WTC11 (cell line): Measurements from ENCODE around the gene PCDHGC4. TPM values are rescaled to one million over a fixed set of nuclear protein-coding genes. Genes with fewer than 3 reads are reported as not detected.

Experiments
- ATAC-seq: fragments of 200-7000 bp; cut with Tn5 transposase; 2 replicates; pipeline ENCODE4 v1.10.0; 2021; ENCODE audit warnings: mild to moderate bottlenecking, moderate library complexity
- CTCF ChIA-PET: fragments of 300-600 bp; sonication (Branson Sonifier 250); formaldehyde crosslinking; loops from one replicate; lab custom pipeline; 2021; ENCODE audit warnings: antibody characterized with exemption; lab: Charles Lee
- POLR2A ChIA-PET: fragments of 350-600 bp; sonication (Branson Sonifier 250); formaldehyde crosslinking; loops from one replicate; lab custom pipeline; 2021; ENCODE audit warnings: antibody characterized with exemption; lab: Charles Lee
- DNase-seq: peaks from one replicate; pipeline ENCODE4 v3.0.0; 2021; ENCODE audit warnings: low spot score
- H3K27ac Mint-ChIP-seq: 2 replicates; pipeline ENCODE4 v1.8.0; 2021; ENCODE audit warnings: mixed read lengths
- H3K27me3 Mint-ChIP-seq: 2 replicates; pipeline ENCODE4 v1.8.0; 2021; ENCODE audit warnings: low read depth, mild to moderate bottlenecking, moderate library complexity, mixed read lengths
- H3K36me3 Mint-ChIP-seq: 2 replicates; pipeline ENCODE4 v1.8.0; 2021; ENCODE audit warnings: mixed read lengths
- H3K4me1 Mint-ChIP-seq: 2 replicates; pipeline ENCODE4 v1.8.0; 2022; ENCODE audit warnings: mixed read lengths
- H3K4me3 Mint-ChIP-seq: 2 replicates; pipeline ENCODE4 v1.8.0; 2021; ENCODE audit warnings: mild to moderate bottlenecking, moderate library complexity, mixed read lengths
- H3K9me3 Mint-ChIP-seq: 2 replicates; pipeline ENCODE4 v1.8.0; 2021; ENCODE audit warnings: mixed read lengths
- AFF4 ChIP-seq: sonication (generic); formaldehyde crosslinking; IDR thresholded peaks from 2 replicates; pipeline ENCODE4 v1.8.1; 2023; ENCODE audit warnings: mild to moderate bottlenecking, missing genetic modification reagents, borderline replicate concordance
- CDX4 ChIP-seq: fragments of 250-450 bp; sonication (Bioruptor Pico); IDR thresholded peaks from 2 replicates; pipeline ENCODE4 v1.9.0; 2021; ENCODE audit warnings: moderate library complexity, mild to moderate bottlenecking, inconsistent platforms, borderline replicate concordance
- ELF4 ChIP-seq: sonication (generic); formaldehyde crosslinking; IDR thresholded peaks from 2 replicates; pipeline ENCODE4 v1.8.1; 2022; ENCODE audit warnings: low read depth, mild to moderate bottlenecking, moderate library complexity, missing genetic modification reagents
- EMX1 ChIP-seq: fragments of 250-450 bp; sonication (Bioruptor Pico); IDR thresholded peaks from 2 replicates; pipeline ENCODE4 v1.8.0; 2021; ENCODE audit warnings: mild to moderate bottlenecking
- ESRRA ChIP-seq: sonication (generic); formaldehyde crosslinking; IDR thresholded peaks from 2 replicates; pipeline ENCODE4 v1.8.1; 2022; ENCODE audit warnings: mild to moderate bottlenecking, missing genetic modification reagents, borderline replicate concordance
- FOXK1 ChIP-seq: sonication (generic); formaldehyde crosslinking; IDR thresholded peaks from 2 replicates; pipeline ENCODE4 v1.8.0; 2022; ENCODE audit warnings: mild to moderate bottlenecking, moderate library complexity, missing genetic modification reagents
- GABPB1 ChIP-seq: sonication (generic); formaldehyde crosslinking; IDR thresholded peaks from 2 replicates; pipeline ENCODE4 v1.8.1; 2023; ENCODE audit warnings: mild to moderate bottlenecking, missing genetic modification reagents
- IRF2 ChIP-seq: sonication (generic); formaldehyde crosslinking; IDR thresholded peaks from 2 replicates; pipeline ENCODE4 v1.8.0; 2022; ENCODE audit warnings: low read depth, missing genetic modification reagents, borderline replicate concordance
- KAT7 ChIP-seq: sonication (generic); formaldehyde crosslinking; IDR thresholded peaks from 2 replicates; pipeline ENCODE4 v1.8.1; 2023; ENCODE audit warnings: missing genetic modification reagents, mild to moderate bottlenecking, borderline replicate concordance
- NR2C2 ChIP-seq: sonication (generic); formaldehyde crosslinking; IDR thresholded peaks from 2 replicates; pipeline ENCODE4 v1.8.0; 2022; ENCODE audit warnings: mild to moderate bottlenecking, missing genetic modification reagents
- NR3C1 ChIP-seq: sonication (generic); formaldehyde crosslinking; conservative IDR thresholded peaks from 2 replicates; pipeline ENCODE4 v1.8.1; 2023; ENCODE audit warnings: low read depth, mild to moderate bottlenecking, missing genetic modification reagents
- RORB ChIP-seq: fragments of 250-450 bp; sonication (Bioruptor Pico); IDR thresholded peaks from 2 replicates; pipeline ENCODE4 v1.9.0; 2021; ENCODE audit warnings: mild to moderate bottlenecking
- SOX15 ChIP-seq: fragments of 250-450 bp; sonication (Bioruptor Pico); IDR thresholded peaks from 2 replicates; pipeline ENCODE4 v1.9.0; 2021; ENCODE audit warnings: mild to moderate bottlenecking
- SP1 ChIP-seq: sonication (generic); formaldehyde crosslinking; conservative IDR thresholded peaks from 2 replicates; pipeline ENCODE4 v1.8.1; 2022; ENCODE audit warnings: missing genetic modification reagents
- TEAD1 ChIP-seq: sonication (generic); formaldehyde crosslinking; IDR thresholded peaks from 2 replicates; pipeline ENCODE4 v1.8.0; 2022; ENCODE audit warnings: mild to moderate bottlenecking, missing genetic modification reagents
- TEAD4 ChIP-seq: sonication (generic); formaldehyde crosslinking; IDR thresholded peaks from 2 replicates; pipeline ENCODE4 v1.8.0; 2022; ENCODE audit warnings: mild to moderate bottlenecking, missing genetic modification reagents
- TP53 ChIP-seq: sonication (generic); formaldehyde crosslinking; IDR thresholded peaks from 2 replicates; pipeline ENCODE4 v1.8.1; 2023; ENCODE audit warnings: mild to moderate bottlenecking, missing genetic modification reagents
- ZBTB21 ChIP-seq: sonication (generic); formaldehyde crosslinking; IDR thresholded peaks from 2 replicates; pipeline ENCODE4 v1.8.1; 2023; ENCODE audit warnings: mild to moderate bottlenecking, missing genetic modification reagents, borderline replicate concordance
- ZNF121 ChIP-seq: sonication (generic); formaldehyde crosslinking; IDR thresholded peaks from 2 replicates; pipeline ENCODE4 v1.8.0; 2023; ENCODE audit warnings: missing genetic modification reagents
- ZNF138 ChIP-seq: sonication (generic); formaldehyde crosslinking; conservative IDR thresholded peaks from 2 replicates; pipeline ENCODE4 v1.8.1; 2022; ENCODE audit warnings: mild to moderate bottlenecking, moderate library complexity, missing genetic modification reagents
- ZNF317 ChIP-seq: sonication (generic); formaldehyde crosslinking; IDR thresholded peaks from 2 replicates; pipeline ENCODE4 v1.8.1; 2023; ENCODE audit warnings: low read depth, mild to moderate bottlenecking, moderate library complexity, missing genetic modification reagents, borderline replicate concordance
- ZNF423 ChIP-seq: fragments of 250-450 bp; sonication (Bioruptor Pico); IDR thresholded peaks from 2 replicates; pipeline ENCODE4 v2.1.2; 2022; ENCODE audit warnings: mild to moderate bottlenecking, moderate library complexity
- total RNA-seq: library from RNA; stranded (reverse); gene quantifications from 3 replicates; pipeline ENCODE4 v1.2.3, GENCODE V29; 2021
- TF ChIP-seq, protein P1 (sequence below): fragments of 200-600 bp; IDR thresholded peaks from 2 replicates; pipeline ENCODE4 v1.8.0; 2022; ENCODE audit warnings: antibody characterized with exemption
- TF ChIP-seq, protein P2 (sequence below): fragments of 250-450 bp; sonication (Bioruptor Pico); IDR thresholded peaks from 2 replicates; pipeline ENCODE4 v1.9.0; 2021; ENCODE audit warnings: mild to moderate bottlenecking

PCDHGC4 gene
- total RNA-seq, 1 experiment from 2014 or later, result 6.1 TPM

DNA sequence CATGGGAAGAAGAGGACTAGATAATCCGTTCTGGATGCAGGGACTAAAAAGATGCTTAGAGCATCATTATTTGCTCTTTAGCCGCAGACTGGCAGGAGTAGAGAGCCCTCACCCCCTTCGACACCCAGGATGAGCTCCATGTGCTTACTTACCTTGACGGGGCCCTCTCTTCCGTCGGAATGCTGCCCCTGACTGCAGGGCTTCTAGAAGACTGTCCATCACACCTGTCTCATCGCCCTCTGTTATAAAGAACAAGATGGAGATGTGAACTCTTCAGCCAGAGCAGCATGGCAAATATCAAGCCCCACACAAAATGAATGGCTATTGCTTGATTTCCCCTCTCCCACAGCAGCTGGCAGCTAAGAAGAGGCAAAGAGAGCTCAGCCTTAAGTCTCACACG is 39.2 kb downstream of the PCDHGC4 start:
- H3K4me3 Mint-ChIP-seq, result no peak overlapping the region
- no peak for DNase-seq
- CTCF ChIA-PET, result interaction anchor here (0.6 to 4.0 kb wide), 63 partner anchors 10 to 429 kb away, joined by 3 to 103 read pairs (median 6); partner anchors contain the start of genes PCDHB11, PCDHB13, PCDHB14 and PCDHB15
- POLR2A ChIA-PET, result interaction anchor here (1.0 to 1.8 kb wide), 4 partner anchors 11 to 111 kb away, joined by 3 to 9 read pairs (median 3); partner anchors contain the start of genes PCDHGA10 and PCDHGC4
- H3K27me3 Mint-ChIP-seq, result no peaks in the 10 kb centered on the region
- peaks cover 63% of the 10 kb centered on the region for H3K36me3 Mint-ChIP-seq
- TF ChIP-seq SP1 (CRISPR knock-in tag) (no peak), ZNF423 (CRISPR knock-in tag) (no peak), CDX4 (CRISPR knock-in tag) (no peak), IRF2 (CRISPR knock-in tag) (no peak), TEAD4 (CRISPR knock-in tag) (no peak), EMX1 (CRISPR knock-in tag) (no peak), FOXK1 (CRISPR knock-in tag) (no peak), RORB (CRISPR knock-in tag) (no peak), GABPB1 (no peak), NR2C2 (CRISPR knock-in tag) (no peak), KAT7 (CRISPR knock-in tag) (no peak), ESRRA (CRISPR knock-in tag) (no peak), ZNF138 (CRISPR knock-in tag) (no peak), SOX15 (CRISPR knock-in tag) (no peak)
- TF ChIP-seq, protein P1, sequence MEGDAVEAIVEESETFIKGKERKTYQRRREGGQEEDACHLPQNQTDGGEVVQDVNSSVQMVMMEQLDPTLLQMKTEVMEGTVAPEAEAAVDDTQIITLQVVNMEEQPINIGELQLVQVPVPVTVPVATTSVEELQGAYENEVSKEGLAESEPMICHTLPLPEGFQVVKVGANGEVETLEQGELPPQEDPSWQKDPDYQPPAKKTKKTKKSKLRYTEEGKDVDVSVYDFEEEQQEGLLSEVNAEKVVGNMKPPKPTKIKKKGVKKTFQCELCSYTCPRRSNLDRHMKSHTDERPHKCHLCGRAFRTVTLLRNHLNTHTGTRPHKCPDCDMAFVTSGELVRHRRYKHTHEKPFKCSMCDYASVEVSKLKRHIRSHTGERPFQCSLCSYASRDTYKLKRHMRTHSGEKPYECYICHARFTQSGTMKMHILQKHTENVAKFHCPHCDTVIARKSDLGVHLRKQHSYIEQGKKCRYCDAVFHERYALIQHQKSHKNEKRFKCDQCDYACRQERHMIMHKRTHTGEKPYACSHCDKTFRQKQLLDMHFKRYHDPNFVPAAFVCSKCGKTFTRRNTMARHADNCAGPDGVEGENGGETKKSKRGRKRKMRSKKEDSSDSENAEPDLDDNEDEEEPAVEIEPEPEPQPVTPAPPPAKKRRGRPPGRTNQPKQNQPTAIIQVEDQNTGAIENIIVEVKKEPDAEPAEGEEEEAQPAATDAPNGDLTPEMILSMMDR, result no peak
- TF ChIP-seq, protein P2, sequence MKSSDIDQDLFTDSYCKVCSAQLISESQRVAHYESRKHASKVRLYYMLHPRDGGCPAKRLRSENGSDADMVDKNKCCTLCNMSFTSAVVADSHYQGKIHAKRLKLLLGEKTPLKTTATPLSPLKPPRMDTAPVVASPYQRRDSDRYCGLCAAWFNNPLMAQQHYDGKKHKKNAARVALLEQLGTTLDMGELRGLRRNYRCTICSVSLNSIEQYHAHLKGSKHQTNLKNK, result no peak
- TF ChIP-seq, all 79 proteins: peak for 0
- Mint-ChIP-seq H3K27ac (peak overlapping the region; percentile 69; the same call in 1 of the 2 replicates), H3K4me1 (peaks cover 23% of the 10 kb centered on the region), H3K9me3 (no peaks in the 10 kb centered on the region)
- ATAC-seq, result no peak

DNA sequence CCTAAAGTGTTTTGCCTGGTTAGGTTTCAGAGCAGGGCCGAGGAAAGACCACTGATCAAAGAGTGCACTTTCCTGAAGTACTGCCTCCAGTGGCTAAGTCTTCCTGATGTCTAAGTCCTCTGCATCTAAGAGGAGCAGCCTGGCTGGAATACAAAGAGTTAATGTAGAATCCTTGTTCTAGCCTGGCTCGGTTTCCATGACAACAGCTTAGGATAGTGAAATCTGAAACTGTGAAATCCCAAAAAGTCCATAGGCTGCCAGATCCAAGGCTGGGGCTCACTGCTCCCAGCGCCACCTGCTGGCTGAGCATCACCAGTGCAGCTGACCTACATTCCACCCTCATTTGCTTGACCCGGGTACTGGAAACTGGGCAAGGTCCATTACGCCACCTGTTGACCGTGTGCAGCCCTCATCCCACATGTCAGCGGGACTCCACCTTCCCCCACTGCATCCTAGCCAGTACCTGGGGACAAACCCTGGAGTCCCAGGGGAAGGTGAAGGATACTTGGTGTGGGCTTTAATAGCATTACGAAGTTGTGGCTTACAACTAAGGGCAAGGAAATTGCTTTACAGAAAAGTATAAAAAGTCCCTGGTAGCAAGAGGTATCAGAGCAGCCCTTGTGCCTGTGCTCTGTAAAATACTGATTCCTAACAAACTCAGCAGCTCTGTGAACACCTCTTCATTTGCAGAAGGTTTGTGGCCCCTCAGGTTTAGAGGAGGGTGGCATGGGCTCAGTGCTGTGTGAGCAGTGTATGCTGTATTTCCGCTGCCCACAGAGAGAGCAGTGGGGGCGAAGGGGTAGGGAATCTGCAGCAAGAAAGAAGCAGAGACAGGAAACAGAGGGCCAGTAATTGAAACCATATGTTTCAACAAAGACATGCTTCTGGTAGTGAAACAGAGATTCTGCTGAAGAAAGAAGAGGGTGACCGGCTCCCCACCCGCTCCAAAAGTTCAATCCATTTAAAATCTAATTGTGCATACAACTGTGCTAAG is 40.1 kb downstream of the PCDHGC4 start:
- Mint-ChIP-seq H3K4me1 (peaks cover 23% of the 10 kb centered on the region), H3K4me3 (no peak overlapping the region), H3K27me3 (no peaks in the 10 kb centered on the region), H3K27ac (peak overlapping the region; percentile 87), H3K9me3 (no peaks in the 10 kb centered on the region), H3K36me3 (peaks cover 56% of the 10 kb centered on the region)
- ChIA-PET POLR2A (interaction anchor here (1.0 to 1.8 kb wide), 4 partner anchors 12 to 112 kb away, joined by 3 to 9 read pairs (median 3); partner anchors contain the start of genes PCDHGA10 and PCDHGC4), CTCF (interaction anchor here (0.6 to 4.0 kb wide), 65 partner anchors 9 to 430 kb away, joined by 3 to 103 read pairs (median 6); partner anchors contain the start of genes PCDHB11, PCDHB13, PCDHB14 and PCDHB15)
- DNase-seq (peak; percentile 93), ATAC-seq (peak; percentile 98)
- TF ChIP-seq NR3C1, result 0 out of 2 replicates have a peak, but pooled peaks have one; percentile 70
- TF ChIP-seq TP53 (CRISPR knock-in tag), result peak; percentile 68; the same call in 1 of the 2 replicates
- no peak for TF ChIP-seq ELF4 (CRISPR knock-in tag)
- no peak; the same call in 1 of the 2 replicates for TF ChIP-seq ZNF121 (CRISPR knock-in tag)
- peak; percentile 77; the same call in 1 of the 2 replicates for TF ChIP-seq AFF4
- peak; percentile 79; the same call in 1 of the 2 replicates for TF ChIP-seq TEAD4 (CRISPR knock-in tag)
- peak; percentile 91; the same call in 1 of the 2 replicates for TF ChIP-seq TEAD1 (CRISPR knock-in tag)
- no peak for TF ChIP-seq ZNF317 (CRISPR knock-in tag)
- TF ChIP-seq, protein P1, result peak; percentile 97
- no peak for TF ChIP-seq NR2C2 (CRISPR knock-in tag)
- peak; percentile 88; the same call in 1 of the 2 replicates for TF ChIP-seq ZBTB21 (CRISPR knock-in tag)
